H1 (cell line): ENCODE measurements around the gene CAMTA1. TPM values are rescaled to one million over a fixed set of nuclear protein-coding genes. Genes with fewer than 3 reads are reported as not detected.

Experiments used
- CTCF ChIA-PET: fragments of 300-600 bp; sonication (Branson Sonifier 250); formaldehyde crosslinking; loops from one replicate; lab custom pipeline; 2021; ENCODE audit not compliant: partially characterized antibody; lab: Charles Lee
- POLR2A ChIA-PET: fragments of 300-600 bp; sonication (Branson Sonifier 250); formaldehyde crosslinking; loops from one replicate; lab custom pipeline; 2021; ENCODE audit warnings: inconsistent platforms; ENCODE audit not compliant: partially characterized antibody; lab: Charles Lee
- DNase-seq, 2 experiments: peaks; one replicate each; pipeline versions ENCODE4 v3.0.0 to v3.0.0-alpha.2; 2010 to 2022; ENCODE audit warnings: low spot score in 2 of 2, low read depth in 1 of 2, mixed read lengths in 1 of 2
- FAIRE-seq: peaks from 2 replicates; lab custom pipeline; 2011; peaks lifted over from hg19 to GRCh38; lab: Jason Lieb, UNC
- H2AFZ ChIP-seq: 2 replicates; pipeline ENCODE4 v1.8.1; 2012; ENCODE audit warnings: low read length, inconsistent platforms
- H2AK5ac ChIP-seq: 2 replicates; pipeline ENCODE4 v1.6.1; 2013; ENCODE audit warnings: low read depth, low read length
- H2BK120ac ChIP-seq: replicated peaks from 2 replicates; pipeline ENCODE3; 2013; ENCODE audit warnings: low read depth, low read length, inconsistent platforms
- H2BK12ac ChIP-seq: 2 replicates; pipeline ENCODE4 v1.6.1; 2013; ENCODE audit warnings: low read depth, low read length
- H2BK15ac ChIP-seq: 2 replicates; pipeline ENCODE4 v1.6.1; 2013; ENCODE audit warnings: low read length
- H2BK20ac ChIP-seq: 2 replicates; pipeline ENCODE4 v1.6.1; 2013; ENCODE audit warnings: low read length
- H2BK5ac ChIP-seq: 2 replicates; pipeline ENCODE4 v1.6.1; 2013; ENCODE audit warnings: low read depth, low read length
- H3K14ac ChIP-seq: 2 replicates; pipeline ENCODE4 v1.6.1; 2013; ENCODE audit warnings: inconsistent platforms; ENCODE audit not compliant: insufficient read length
- H3K18ac ChIP-seq: 2 replicates; pipeline ENCODE4 v1.6.1; 2013; ENCODE audit warnings: low read length; ENCODE audit errors: extremely low read depth
- H3K23ac ChIP-seq: 2 replicates; pipeline ENCODE4 v1.6.1; 2013; ENCODE audit warnings: inconsistent platforms; ENCODE audit not compliant: insufficient read length
- H3K23me2 ChIP-seq: 2 replicates; pipeline ENCODE4 v1.6.1; 2013; ENCODE audit warnings: low read depth, low read length
- H3K27ac ChIP-seq: 2 replicates; pipeline ENCODE4 v1.6.1; 2011; ENCODE audit warnings: low read depth, low read length, inconsistent platforms
- H3K27me3 ChIP-seq, 4 experiments: replicated peaks in 1 of 4; 1 replicate in 1 of 4; 2 replicates in 3 of 4; pipeline versions ENCODE4 v1.6.1 to v1.8.1; 2011 to 2013; ENCODE audit warnings: low read length in 3 of 4, mild to moderate bottlenecking in 3 of 4, inconsistent platforms in 2 of 4, mixed read lengths in 2 of 4, moderate library complexity in 1 of 4; ENCODE audit not compliant: control insufficient read depth in 3 of 4, insufficient read depth in 3 of 4; ENCODE audit errors: extremely low read depth in 1 of 4
- H3K36me3 ChIP-seq, 4 experiments: 2 replicates each; pipeline versions ENCODE4 v1.6.1 to v1.8.1; 2011 to 2013; ENCODE audit warnings: mild to moderate bottlenecking in 4 of 4, low read length in 3 of 4, moderate library complexity in 2 of 4, control low read depth in 1 of 4, inconsistent platforms in 1 of 4; ENCODE audit not compliant: insufficient read depth in 4 of 4, control insufficient read depth in 2 of 4
- H3K4ac ChIP-seq: replicated peaks from 2 replicates; pipeline ENCODE3; 2013; ENCODE audit warnings: low read length, low read depth, mixed read lengths, inconsistent platforms; ENCODE audit not compliant: insufficient read length
- H3K4me1 ChIP-seq, 4 experiments: replicated peaks in 1 of 4; 1 replicate in 1 of 4; 2 replicates in 3 of 4; pipeline versions ENCODE4 v1.6.1 to v1.8.1; 2011 to 2013; ENCODE audit warnings: low read length in 3 of 4, inconsistent platforms in 2 of 4, mixed read lengths in 1 of 4; ENCODE audit not compliant: insufficient read depth in 4 of 4, control insufficient read depth in 3 of 4
- H3K4me2 ChIP-seq, 2 experiments: 2 replicates each; pipeline versions ENCODE4 v1.6.1 to v1.8.1; 2011 to 2013; ENCODE audit warnings: low read depth in 2 of 2, low read length in 2 of 2, control low read depth in 1 of 2, inconsistent platforms in 1 of 2, mild to moderate bottlenecking in 1 of 2; ENCODE audit not compliant: insufficient read depth in 1 of 2
- H3K4me3 ChIP-seq, 4 experiments: fragments of 200-600, 300-600 bp in 1 of 4; sonication (generic), shearing (Covaris generic), sonication (Bioruptor Twin) in 1 of 4; 2 replicates each; pipeline versions ENCODE4 v1.5.1 to v1.8.1; 2011 to 2016; ENCODE audit warnings: low read length in 4 of 4, low read depth in 3 of 4, control low read depth in 2 of 4, inconsistent platforms in 2 of 4, mild to moderate bottlenecking in 2 of 4, mixed read lengths in 1 of 4, moderate library complexity in 1 of 4; ENCODE audit not compliant: insufficient read depth in 2 of 4; ENCODE audit errors: extremely low read depth in 1 of 4
- H3K56ac ChIP-seq: replicated peaks from 2 replicates; pipeline ENCODE3; 2013; ENCODE audit warnings: low read depth, mild to moderate bottlenecking, mixed read lengths, low read length, inconsistent platforms; ENCODE audit not compliant: insufficient read length
- H3K79me1 ChIP-seq: 2 replicates; pipeline ENCODE4 v1.6.1; 2013; ENCODE audit warnings: low read depth, low read length, control low read depth
- H3K79me2 ChIP-seq, 2 experiments: 2 replicates each; pipeline versions ENCODE4 v1.6.1 to v1.8.1; 2012 to 2013; ENCODE audit warnings: low read length in 2 of 2, mild to moderate bottlenecking in 2 of 2, inconsistent platforms in 1 of 2; ENCODE audit not compliant: insufficient read depth in 2 of 2, control insufficient read depth in 1 of 2
- H3K9ac ChIP-seq, 4 experiments: replicated peaks in 1 of 4; 1 replicate in 1 of 4; 2 replicates in 3 of 4; pipeline versions ENCODE4 v1.6.1 to v1.8.1; 2011 to 2013; ENCODE audit warnings: low read depth in 3 of 4, low read length in 3 of 4, control low read depth in 2 of 4, mild to moderate bottlenecking in 2 of 4, moderate library complexity in 2 of 4, inconsistent platforms in 1 of 4; ENCODE audit errors: extremely low read depth in 1 of 4
- H3K9me3 ChIP-seq, 2 experiments: 2 replicates each; pipeline versions ENCODE4 v1.6.1 to v1.8.1; 2012 to 2013; ENCODE audit warnings: mild to moderate bottlenecking in 2 of 2, moderate library complexity in 2 of 2, control low read depth in 1 of 2, inconsistent platforms in 1 of 2, low read depth in 1 of 2, low read length in 1 of 2, mixed read lengths in 1 of 2; ENCODE audit not compliant: insufficient read depth in 2 of 2
- H4K20me1 ChIP-seq, 2 experiments: replicated peaks in 1 of 2; 2 replicates each; pipeline versions ENCODE3 to v1.8.1; 2011 to 2013; ENCODE audit warnings: inconsistent platforms in 2 of 2, low read length in 2 of 2, mild to moderate bottlenecking in 1 of 2; ENCODE audit not compliant: insufficient read depth in 2 of 2, control insufficient read depth in 1 of 2
- H4K5ac ChIP-seq: 2 replicates; pipeline ENCODE4 v1.6.1; 2013; ENCODE audit warnings: low read length, low read depth, mixed read lengths, inconsistent platforms; ENCODE audit not compliant: insufficient read length
- H4K8ac ChIP-seq: 2 replicates; pipeline ENCODE4 v1.8.0; 2013; ENCODE audit warnings: mild to moderate bottlenecking, moderate library complexity, low read length, inconsistent platforms; ENCODE audit not compliant: insufficient read depth; ENCODE audit errors: extremely low read depth
- H4K91ac ChIP-seq: replicated peaks from 2 replicates; pipeline ENCODE3; 2013; ENCODE audit warnings: low read length, mixed read lengths, inconsistent platforms; ENCODE audit not compliant: insufficient read length
- HDAC6 ChIP-seq: IDR thresholded peaks from one replicate; pipeline ENCODE4 v1.7.1; 2012; ENCODE audit warnings: low read depth, mild to moderate bottlenecking, inconsistent platforms, low read length, moderate library complexity
- NRF1 ChIP-seq: IDR thresholded peaks from 2 replicates; pipeline ENCODE4 v1.6.1; 2011; ENCODE audit warnings: mild to moderate bottlenecking, low read depth, low read length, improper control_type of control experiment
- RNF2 ChIP-seq: fragments of 200-900, 300-1000 bp; sonication (generic); IDR thresholded peaks from 2 replicates; pipeline ENCODE4 v1.7.1; 2016; ENCODE audit warnings: borderline replicate concordance, low read depth, mild to moderate bottlenecking, antibody characterized with exemption, low read length; ENCODE audit not compliant: poor library complexity, severe bottlenecking; ENCODE audit errors: missing control alignments
- SIRT6 ChIP-seq: IDR thresholded peaks from one replicate; pipeline ENCODE4 v1.7.1; 2012; ENCODE audit warnings: low read length, inconsistent platforms
- YY1 ChIP-seq: IDR thresholded peaks from 2 replicates; pipeline ENCODE4 v1.6.1; 2011; ENCODE audit warnings: low read depth, mild to moderate bottlenecking, low read length
- WGBS, 2 experiments: shearing (Covaris generic) in 1 of 2; methylation state at CpG; one replicate each; pipeline versions ENCODE4 v1.1.6 to v1.1.7; 2013 to 2015; ENCODE audit warnings: low lambda C conversion rate in 2 of 2, mixed read lengths in 2 of 2, inconsistent platforms in 1 of 2, low coverage in 1 of 2, missing lambda C conversion rate in 1 of 2; ENCODE audit not compliant: insufficient replicate concordance in 2 of 2, insufficient coverage in 1 of 2, insufficient read length in 1 of 2; ENCODE audit errors: extremely low coverage in 1 of 2, missing lambda C conversion rate in 1 of 2; 5-methylcytosine and 5-hydroxymethylcytosine counted together
- polyA plus RNA-seq, 7 experiments: library from polyadenylated mRNA; depleted of rRNA in 3 of 7; stranded (reverse) in 5 of 7; unstranded in 2 of 7; fragments of >200 nt in 5 of 7; fragments of 200-250 nt in 2 of 7; gene quantifications; 1 replicate in 5 of 7; 2 replicates in 1 of 7; 4 replicates in 1 of 7; pipeline versions ENCODE4 v1.2.1 to v1.2.3, GENCODE V29; 2011 to 2013; ENCODE audit warnings: missing spikeins in 2 of 7, mixed read lengths in 2 of 7
- total RNA-seq: library from RNA; stranded (reverse); fragmentation: NEBNext Ultra II Directional; extraction: Animal tissue kit (Norgen Biotek cat#: 25700); gene quantifications from 2 replicates; pipeline ENCODE4 v1.2.1, GENCODE V29; 2021
- TF ChIP-seq, protein P1 (sequence below): IDR thresholded peaks from 2 replicates; pipeline ENCODE4 v1.6.1; 2012; ENCODE audit warnings: inconsistent platforms

Gene CAMTA1
- total and polyA plus RNA-seq, 2 of the 8 experiments (the other 6 are each of a cell fraction or from before 2014, with no cell fraction given), result 65.0 to 119 TPM

DNA sequence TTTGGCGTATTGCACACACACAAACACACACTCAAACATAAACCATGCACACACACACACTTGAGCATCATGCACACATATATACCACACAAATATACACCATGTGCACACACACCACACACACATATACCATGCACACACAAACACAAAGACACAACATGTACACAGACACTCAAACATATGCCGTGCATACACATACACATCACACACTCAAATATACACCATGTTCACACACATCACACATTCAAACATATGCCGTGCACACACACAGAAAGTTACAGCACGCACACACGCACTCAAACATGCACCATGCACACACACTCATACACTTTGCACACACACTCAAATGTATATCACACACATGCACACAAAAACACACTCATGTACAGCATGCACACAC, 361.5 kb downstream of the CAMTA1 start:
- no peak for DNase-seq
- POLR2A ChIA-PET, result no interaction called here
- no peaks in the 10 kb centered on the region for H3K9me3 ChIP-seq
- H3K27me3 ChIP-seq, result no peaks in the 10 kb centered on the region
- H3K18ac ChIP-seq, result no peak overlapping the region; the same call in 1 of the 2 replicates
- 88% methylated on average over 5 of the region's 5 CpGs; no CpG with 5 or more reads in 1 of the 2 experiments for WGBS, 2 experiments
- no peaks in the 10 kb centered on the region; a peak in 1 of 8 replicates for H3K36me3 ChIP-seq
- FAIRE-seq, result no peak
- H3K79me1 ChIP-seq, result no peaks in the 10 kb centered on the region
- H2BK20ac ChIP-seq, result 0 out of 2 replicates have a peak overlapping the region, but pooled peaks have one; percentile 1
- 0 out of 2 replicates have a peak overlapping the region, but pooled peaks have one; percentile 15 for H2BK5ac ChIP-seq
- H3K23me2 ChIP-seq, result peaks cover 8% of the 10 kb centered on the region
- H4K5ac ChIP-seq, result no peak overlapping the region
- no peak overlapping the region for H4K8ac ChIP-seq
- peak overlapping the region; percentile 48 for H4K91ac ChIP-seq
- no peak overlapping the region for H2BK120ac ChIP-seq
- H3K4ac ChIP-seq, result no peak overlapping the region
- H2BK12ac ChIP-seq, result no peak overlapping the region
- no peak overlapping the region for H3K14ac ChIP-seq
- no peak overlapping the region for H3K56ac ChIP-seq
- H3K4me2 ChIP-seq, result no peak overlapping the region
- H2BK15ac ChIP-seq, result no peak overlapping the region
- H3K23ac ChIP-seq, result no peak overlapping the region
- H2AK5ac ChIP-seq, result no peak overlapping the region
- CTCF ChIA-PET, result no interaction called here
- H3K79me2 ChIP-seq, result no peaks in the 10 kb centered on the region
- H3K4me3 ChIP-seq, result no peak overlapping the region
- peaks cover 0 to 7% of the 10 kb centered on the region in 2 experiments for H4K20me1 ChIP-seq
- no peak overlapping the region for H3K27ac ChIP-seq
- no peak overlapping the region for H2AFZ ChIP-seq
- no peak overlapping the region for H3K9ac ChIP-seq
- H3K4me1 ChIP-seq, result peaks cover 3 to 24% (median 14%) of the 10 kb centered on the region in 4 experiments
- TF ChIP-seq YY1, result no peak
- no peak for TF ChIP-seq NRF1
- no peak for TF ChIP-seq HDAC6
- TF ChIP-seq, protein P1, sequence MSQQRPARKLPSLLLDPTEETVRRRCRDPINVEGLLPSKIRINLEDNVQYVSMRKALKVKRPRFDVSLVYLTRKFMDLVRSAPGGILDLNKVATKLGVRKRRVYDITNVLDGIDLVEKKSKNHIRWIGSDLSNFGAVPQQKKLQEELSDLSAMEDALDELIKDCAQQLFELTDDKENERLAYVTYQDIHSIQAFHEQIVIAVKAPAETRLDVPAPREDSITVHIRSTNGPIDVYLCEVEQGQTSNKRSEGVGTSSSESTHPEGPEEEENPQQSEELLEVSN, result no peak
- no peak for TF ChIP-seq RNF2
- no peak for TF ChIP-seq SIRT6
